NCI-H146 (cell line): Measurements from ENCODE around the gene C9orf43.

Source experiments
- DNase-seq: peaks from one replicate; lab custom pipeline; 2025; lab: John Stamatoyannopoulos, UW

The C9orf43 gene

GRCh38 chr9:113467183-113467582, 56.6 kb downstream of the C9orf43 start:
- DNase-seq = no peak

- no peak for DNase-seq
Measured at GRCh38 chr9:113468716-113469448, 58.3 kb downstream of the C9orf43 start.

GRCh38 chr9:113471143-113471542, 60.6 kb downstream of the C9orf43 start:
- no peak for DNase-seq

GRCh38 chr9:113471566-113471965, 61.0 kb downstream of the C9orf43 start:
- DNase-seq = no peak

DNA sequence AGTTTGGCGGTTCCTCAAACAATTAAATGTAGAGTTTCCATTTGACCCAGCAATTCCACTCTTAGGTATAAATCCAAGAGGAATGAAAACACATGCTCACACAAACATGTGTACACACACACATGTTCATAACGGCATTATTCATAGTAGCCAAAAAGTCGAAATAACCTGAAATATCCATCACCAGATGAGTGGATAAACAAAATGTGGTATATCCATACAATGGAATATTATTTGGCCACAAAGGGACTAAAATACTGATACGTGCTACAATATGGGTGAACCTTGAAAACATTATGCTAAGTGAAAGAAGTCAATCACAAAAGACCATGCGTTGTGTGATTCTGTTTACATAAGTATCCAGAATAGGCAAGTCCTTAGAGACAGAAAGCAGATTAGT, 61.7 kb downstream of the C9orf43 start:
- DNase-seq = no peak

DNA sequence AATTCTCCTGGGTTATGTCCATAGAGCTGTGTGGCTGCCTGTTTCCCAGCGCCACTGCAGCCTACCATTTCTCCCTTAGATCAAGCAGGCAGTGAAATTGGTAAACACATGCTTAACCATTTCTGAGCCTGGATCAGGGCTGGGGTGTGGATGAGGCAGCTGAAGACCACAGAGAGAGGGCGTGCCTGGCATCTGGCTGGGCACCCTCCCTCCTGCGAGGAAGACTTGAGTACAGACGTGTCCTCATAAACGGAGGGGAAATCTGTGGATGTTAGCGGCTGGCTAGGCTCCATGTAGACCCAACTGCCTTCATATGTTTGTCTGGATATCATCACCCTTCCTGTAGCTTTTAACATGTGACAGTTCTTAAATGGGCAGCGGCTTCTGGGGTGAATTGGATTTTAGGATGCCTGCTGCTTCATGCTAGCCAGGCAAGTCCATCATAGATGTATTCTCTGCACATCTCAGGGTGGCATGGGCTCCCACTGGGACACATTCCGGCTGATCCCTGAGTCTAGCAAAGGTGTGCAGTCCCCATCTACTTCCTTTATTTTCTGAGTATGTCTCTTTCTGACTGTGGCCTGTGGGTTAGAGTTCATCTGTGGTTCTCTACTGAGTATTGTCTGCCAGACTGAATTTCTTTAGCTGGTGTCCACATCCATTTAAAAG, 63.9 kb downstream of the C9orf43 start:
- no peak for DNase-seq

- DNase-seq = no peak
Measured at GRCh38 chr9:113475031-113475430, 64.5 kb downstream of the C9orf43 start.

DNA sequence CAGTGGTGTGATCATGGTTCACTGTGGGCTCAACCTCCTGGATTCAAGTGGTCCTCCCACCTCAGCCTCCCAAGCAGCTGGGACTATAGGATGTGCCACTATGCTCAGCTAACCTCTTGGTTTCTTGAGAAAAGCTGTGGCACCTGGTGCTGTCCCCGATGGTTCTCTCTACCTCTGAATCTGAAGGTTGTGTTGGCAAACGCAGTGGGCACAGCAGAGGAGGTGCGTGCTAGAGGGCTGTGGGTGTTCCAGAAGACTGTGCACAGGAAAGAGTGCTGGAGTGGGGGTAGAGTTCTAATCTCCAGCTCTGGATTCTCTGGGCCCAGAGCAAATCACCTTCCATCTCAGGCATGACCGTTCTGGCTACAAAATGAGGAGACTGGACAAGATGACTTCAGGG, 65.4 kb downstream of the C9orf43 start:
- DNase-seq = no peak

DNA sequence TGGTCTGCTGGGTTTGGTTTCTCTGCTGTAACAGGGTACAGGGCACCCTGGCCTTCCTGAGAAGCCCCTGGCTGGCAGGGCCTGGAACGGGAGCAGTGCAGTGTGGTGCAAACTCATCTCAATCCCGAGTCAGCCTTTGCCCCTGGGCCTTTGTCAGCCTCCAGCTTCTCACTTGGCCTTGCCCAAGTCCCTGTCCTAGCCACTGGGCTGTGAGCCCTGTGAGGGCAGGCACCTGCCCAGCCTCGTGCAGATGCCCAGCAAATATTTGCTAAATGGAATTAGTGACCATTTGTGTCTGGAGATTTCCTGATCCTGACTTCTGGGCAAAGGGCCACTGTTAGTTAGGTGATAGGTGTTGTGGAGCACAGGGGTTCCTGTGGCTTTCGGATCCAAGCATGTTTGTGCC, 66.0 kb downstream of the C9orf43 start:
- DNase-seq = no peak

DNA sequence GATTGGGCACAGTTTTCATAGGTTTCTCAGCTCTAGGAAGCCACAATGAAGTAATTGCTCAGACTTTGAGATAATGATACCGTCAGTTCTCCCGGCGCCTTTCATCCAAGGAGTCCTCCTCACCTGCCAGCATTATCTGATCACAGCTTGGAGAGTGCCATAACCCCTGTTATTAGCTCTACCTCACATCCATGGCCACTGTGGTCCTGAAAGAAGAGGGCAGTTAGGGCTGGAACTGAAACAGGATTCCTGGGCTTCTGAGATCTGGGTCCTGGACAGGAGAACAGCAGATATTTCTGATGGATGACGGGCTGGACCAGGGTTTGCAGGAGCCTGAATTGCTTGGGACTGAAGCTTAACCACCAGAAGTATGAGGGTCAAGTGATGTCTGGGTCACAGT, 66.5 kb downstream of the C9orf43 start:
- DNase-seq = no peak

- DNase-seq = no peak
Measured at GRCh38 chr9:113477661-113478060, 67.1 kb downstream of the C9orf43 start.

DNA sequence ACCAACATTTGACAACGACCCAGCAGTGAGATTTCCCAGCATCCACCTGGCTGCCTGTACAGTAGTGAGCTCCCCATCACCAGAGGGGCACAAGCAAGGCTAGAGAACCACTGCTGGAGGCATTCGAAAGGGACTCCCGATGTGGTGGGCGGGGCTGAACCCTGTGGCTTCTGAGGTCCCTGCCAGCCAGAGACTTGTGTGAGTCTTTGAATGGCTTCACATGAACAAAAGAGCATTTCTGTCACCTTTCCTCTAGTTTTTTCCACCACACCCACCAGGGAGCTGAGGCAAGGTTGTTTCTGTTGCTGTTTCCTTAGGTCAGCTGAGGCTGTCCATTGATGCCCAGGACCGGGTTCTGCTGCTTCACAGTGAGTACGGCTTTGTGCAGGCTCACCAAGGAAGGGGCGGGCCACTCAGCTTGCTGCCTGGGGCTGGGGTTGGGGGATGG, 68.7 kb downstream of the C9orf43 start:
- no peak for DNase-seq
